ENCODE results near the gene ENPP6. TPM values are rescaled to one million over a fixed set of nuclear protein-coding genes. Genes with fewer than 3 reads are reported as not detected.

ENPP6 gene
- total and polyA plus RNA-seq, 2 donors = 1.1 to 2.0 TPM

DNA sequence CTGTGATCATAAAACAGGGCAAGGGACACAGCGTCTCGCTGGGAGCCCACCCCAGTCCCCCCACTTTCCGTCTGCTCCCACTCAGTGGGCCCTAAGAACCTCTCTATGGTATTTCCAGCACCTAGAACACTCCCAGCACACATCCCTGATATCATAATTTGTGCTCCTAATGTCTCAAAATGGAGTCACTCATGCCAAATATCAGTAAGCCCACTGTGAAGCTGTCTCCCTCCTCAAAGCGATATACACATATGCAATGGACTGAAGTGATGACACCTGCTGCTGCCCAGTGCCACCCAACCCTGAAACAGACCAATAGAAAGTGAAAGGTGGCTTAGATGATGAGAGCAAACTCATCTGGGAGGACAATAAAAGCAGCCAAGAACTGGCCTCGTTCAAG, 17.9 kb downstream of the ENPP6 start:
- Histone ChIP-seq H3K4me1 (ENCODE audit: control insufficient read depth in 2 of 2, insufficient read depth in 2 of 2, low read length in 2 of 2) (no peaks in the 10 kb centered on the region), H3K27me3 (ENCODE audit: control insufficient read depth in 2 of 2, insufficient read depth in 1 of 2, low read length in 1 of 2) (no peaks in the 10 kb centered on the region), H3K9me3 (ENCODE audit: control insufficient read depth in 2 of 2, insufficient read depth in 1 of 2, low read length in 1 of 2) (peaks cover 0 to 3% of the 10 kb centered on the region in 2 donors), H3K4me3 (ENCODE audit: low read length in 2 of 2) (no peak overlapping the region), H3K27ac (ENCODE audit: low read depth in 1 of 2, low read length in 1 of 2) (no peak overlapping the region), H3K36me3 (ENCODE audit: control insufficient read depth in 2 of 2, insufficient read depth in 2 of 2, low read length in 1 of 2) (no peaks in the 10 kb centered on the region)
- WGBS = 92% methylated on average over 5 of the region's 5 CpGs
- no peak for DNase-seq (ENCODE audit: low read depth in 6 of 9, low spot score in 9 of 9)

- H3K4me3 ChIP-seq (ENCODE audit: low read length in 2 of 2) = no peak overlapping the region
- 92% methylated on average over 5 of the region's 5 CpGs for WGBS
- H3K9me3 ChIP-seq (ENCODE audit: control insufficient read depth in 2 of 2, insufficient read depth in 1 of 2, low read length in 1 of 2) = peaks cover 0 to 3% of the 10 kb centered on the region in 2 donors
- H3K4me1 ChIP-seq (ENCODE audit: control insufficient read depth in 2 of 2, insufficient read depth in 2 of 2, low read length in 2 of 2) = no peaks in the 10 kb centered on the region
- no peak for DNase-seq (ENCODE audit: low read depth in 6 of 9, low spot score in 9 of 9)
- no peaks in the 10 kb centered on the region for H3K36me3 ChIP-seq (ENCODE audit: control insufficient read depth in 2 of 2, insufficient read depth in 2 of 2, low read length in 1 of 2)
- H3K27ac ChIP-seq (ENCODE audit: low read depth in 1 of 2, low read length in 1 of 2) = no peak overlapping the region
- H3K27me3 ChIP-seq (ENCODE audit: control insufficient read depth in 2 of 2, insufficient read depth in 1 of 2, low read length in 1 of 2) = no peaks in the 10 kb centered on the region
These were observed 19.5 kb downstream of the ENPP6 start for GRCh38 chr4:184198190-184198589.

DNA sequence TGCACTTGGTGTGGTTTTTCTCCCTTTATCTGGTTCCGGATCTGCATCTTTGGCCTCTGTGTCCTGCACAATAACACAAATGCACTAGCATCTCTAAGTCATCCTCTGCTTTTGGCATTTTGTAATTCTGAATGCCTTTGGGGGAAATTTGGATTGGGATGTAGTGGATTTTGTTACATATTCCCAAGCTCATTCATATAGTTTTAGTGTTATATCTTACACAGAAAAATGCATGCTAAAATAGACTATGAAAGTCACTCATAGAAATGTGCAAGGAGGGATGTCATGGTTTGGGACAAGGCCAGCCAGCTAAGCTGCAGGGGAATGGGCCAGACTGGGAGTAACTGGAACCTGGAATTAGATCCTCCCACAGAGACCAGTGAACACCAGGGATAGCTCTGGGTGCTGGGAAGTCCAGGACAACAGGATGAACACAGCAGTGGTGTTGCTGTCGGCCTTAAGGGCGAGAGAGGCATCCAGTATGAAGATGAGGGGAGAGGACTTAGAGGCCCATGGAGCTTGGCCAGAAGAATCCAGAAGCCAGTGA, 20.1 kb downstream of the ENPP6 start:
- H3K27ac ChIP-seq (ENCODE audit: low read depth in 1 of 2, low read length in 1 of 2) = no peak overlapping the region
- 95% methylated on average over 3 of the region's 3 CpGs for WGBS
- no peaks in the 10 kb centered on the region for H3K4me1 ChIP-seq (ENCODE audit: control insufficient read depth in 2 of 2, insufficient read depth in 2 of 2, low read length in 2 of 2)
- no peak for DNase-seq (ENCODE audit: low read depth in 6 of 9, low spot score in 9 of 9)
- H3K27me3 ChIP-seq (ENCODE audit: control insufficient read depth in 2 of 2, insufficient read depth in 1 of 2, low read length in 1 of 2) = no peaks in the 10 kb centered on the region
- H3K9me3 ChIP-seq (ENCODE audit: control insufficient read depth in 2 of 2, insufficient read depth in 1 of 2, low read length in 1 of 2) = peaks cover 0 to 3% of the 10 kb centered on the region in 2 donors
- no peak overlapping the region for H3K4me3 ChIP-seq (ENCODE audit: low read length in 2 of 2)
- no peaks in the 10 kb centered on the region for H3K36me3 ChIP-seq (ENCODE audit: control insufficient read depth in 2 of 2, insufficient read depth in 2 of 2, low read length in 1 of 2)

DNA sequence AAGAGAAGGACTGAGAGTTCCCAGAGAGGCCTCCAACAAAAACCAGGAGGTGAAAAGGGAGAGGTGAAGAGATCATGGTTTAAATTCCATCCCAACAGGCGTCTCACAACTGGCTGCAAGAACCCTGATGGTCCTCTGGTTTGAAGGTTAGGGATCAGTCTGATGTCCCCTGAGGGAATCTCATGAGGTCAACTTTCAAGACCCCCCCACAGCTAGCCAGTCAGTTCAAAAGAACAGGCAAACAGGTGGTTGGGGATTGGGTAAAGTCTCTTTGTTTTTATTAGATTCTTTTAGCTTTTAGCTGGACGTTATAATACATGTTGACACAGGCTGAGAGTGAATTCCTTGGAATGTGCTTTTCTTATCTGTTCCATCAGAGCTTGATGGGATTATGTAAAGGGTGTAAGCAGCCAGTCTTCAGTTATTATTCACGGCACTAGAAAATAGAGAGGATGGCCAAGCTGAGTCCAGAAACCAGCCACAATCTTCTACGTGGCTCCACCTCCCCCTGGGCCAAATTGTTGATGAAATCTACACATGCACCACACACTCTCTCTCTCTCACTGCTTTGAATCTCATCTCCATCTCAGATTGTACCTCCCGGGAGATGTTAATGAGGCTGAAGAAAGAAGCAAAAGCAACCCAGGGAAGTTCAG, 20.8 kb downstream of the ENPP6 start:
- Histone ChIP-seq H3K36me3 (ENCODE audit: control insufficient read depth in 2 of 2, insufficient read depth in 2 of 2, low read length in 1 of 2) (no peaks in the 10 kb centered on the region), H3K27me3 (ENCODE audit: control insufficient read depth in 2 of 2, insufficient read depth in 1 of 2, low read length in 1 of 2) (no peaks in the 10 kb centered on the region), H3K4me1 (ENCODE audit: control insufficient read depth in 2 of 2, insufficient read depth in 2 of 2, low read length in 2 of 2) (no peaks in the 10 kb centered on the region), H3K4me3 (ENCODE audit: low read length in 2 of 2) (no peak overlapping the region), H3K9me3 (ENCODE audit: control insufficient read depth in 2 of 2, insufficient read depth in 1 of 2, low read length in 1 of 2) (peaks cover 0 to 3% of the 10 kb centered on the region in 2 donors), H3K27ac (ENCODE audit: low read depth in 1 of 2, low read length in 1 of 2) (no peak overlapping the region)
- WGBS = 91% methylated on average over 5 of the region's 5 CpGs
- DNase-seq (ENCODE audit: low read depth in 6 of 9, low spot score in 9 of 9) = no peak

- no peak for DNase-seq (ENCODE audit: low read depth in 6 of 9, low spot score in 9 of 9)
- 89% methylated on average over 15 of the region's 15 CpGs for WGBS
- Histone ChIP-seq H3K4me3 (ENCODE audit: low read length in 2 of 2) (no peak overlapping the region), H3K27ac (ENCODE audit: low read depth in 1 of 2, low read length in 1 of 2) (no peak overlapping the region), H3K4me1 (ENCODE audit: control insufficient read depth in 2 of 2, insufficient read depth in 2 of 2, low read length in 2 of 2) (no peaks in the 10 kb centered on the region), H3K27me3 (ENCODE audit: control insufficient read depth in 2 of 2, insufficient read depth in 1 of 2, low read length in 1 of 2) (no peaks in the 10 kb centered on the region), H3K9me3 (ENCODE audit: control insufficient read depth in 2 of 2, insufficient read depth in 1 of 2, low read length in 1 of 2) (peaks cover 0 to 1% of the 10 kb centered on the region in 2 donors), H3K36me3 (ENCODE audit: control insufficient read depth in 2 of 2, insufficient read depth in 2 of 2, low read length in 1 of 2) (no peaks in the 10 kb centered on the region)
These were observed 23.8 kb downstream of the ENPP6 start for GRCh38 chr4:184193556-184194525.

- Histone ChIP-seq H3K27ac (ENCODE audit: low read depth in 1 of 2, low read length in 1 of 2) (no peak overlapping the region), H3K4me3 (ENCODE audit: low read length in 2 of 2) (no peak overlapping the region), H3K27me3 (ENCODE audit: control insufficient read depth in 2 of 2, insufficient read depth in 1 of 2, low read length in 1 of 2) (no peaks in the 10 kb centered on the region), H3K4me1 (ENCODE audit: control insufficient read depth in 2 of 2, insufficient read depth in 2 of 2, low read length in 2 of 2) (no peaks in the 10 kb centered on the region), H3K36me3 (ENCODE audit: control insufficient read depth in 2 of 2, insufficient read depth in 2 of 2, low read length in 1 of 2) (no peaks in the 10 kb centered on the region), H3K9me3 (ENCODE audit: control insufficient read depth in 2 of 2, insufficient read depth in 1 of 2, low read length in 1 of 2) (no peaks in the 10 kb centered on the region)
- WGBS = 96% methylated on average over 2 of the region's 2 CpGs
- DNase-seq (ENCODE audit: low read depth in 6 of 9, low spot score in 9 of 9) = no peak
These were observed 24.7 kb downstream of the ENPP6 start for GRCh38 chr4:184192933-184193332.

DNA sequence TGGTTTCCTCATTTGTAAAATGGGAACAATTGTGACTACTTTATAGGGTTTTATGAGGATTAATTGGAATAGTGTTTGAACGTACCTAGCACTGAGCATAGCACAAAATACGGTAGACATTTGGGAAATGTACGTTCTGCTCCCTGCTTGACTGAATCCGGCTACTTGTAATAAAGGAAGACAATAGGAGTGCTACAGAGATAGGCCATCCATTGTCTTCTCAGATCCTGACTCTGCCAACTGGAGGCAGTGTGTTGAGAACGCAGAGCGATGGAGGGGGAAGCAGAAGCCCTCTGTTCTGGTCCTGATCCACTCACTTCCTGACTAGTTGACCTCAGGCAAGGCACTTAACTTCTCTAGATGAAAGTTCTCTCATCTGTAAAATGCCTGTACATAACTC, 26.4 kb downstream of the ENPP6 start:
- no peaks in the 10 kb centered on the region for H3K36me3 ChIP-seq (ENCODE audit: control insufficient read depth in 2 of 2, insufficient read depth in 2 of 2, low read length in 1 of 2)
- H3K4me3 ChIP-seq (ENCODE audit: low read length in 2 of 2) = no peak overlapping the region
- no peaks in the 10 kb centered on the region for H3K4me1 ChIP-seq (ENCODE audit: control insufficient read depth in 2 of 2, insufficient read depth in 2 of 2, low read length in 2 of 2)
- DNase-seq (ENCODE audit: low read depth in 6 of 9, low spot score in 9 of 9) = no peak
- no peaks in the 10 kb centered on the region for H3K9me3 ChIP-seq (ENCODE audit: control insufficient read depth in 2 of 2, insufficient read depth in 1 of 2, low read length in 1 of 2)
- 98% methylated on average over 6 of the region's 6 CpGs for WGBS
- no peak overlapping the region for H3K27ac ChIP-seq (ENCODE audit: low read depth in 1 of 2, low read length in 1 of 2)
- H3K27me3 ChIP-seq (ENCODE audit: control insufficient read depth in 2 of 2, insufficient read depth in 1 of 2, low read length in 1 of 2) = no peaks in the 10 kb centered on the region

DNA sequence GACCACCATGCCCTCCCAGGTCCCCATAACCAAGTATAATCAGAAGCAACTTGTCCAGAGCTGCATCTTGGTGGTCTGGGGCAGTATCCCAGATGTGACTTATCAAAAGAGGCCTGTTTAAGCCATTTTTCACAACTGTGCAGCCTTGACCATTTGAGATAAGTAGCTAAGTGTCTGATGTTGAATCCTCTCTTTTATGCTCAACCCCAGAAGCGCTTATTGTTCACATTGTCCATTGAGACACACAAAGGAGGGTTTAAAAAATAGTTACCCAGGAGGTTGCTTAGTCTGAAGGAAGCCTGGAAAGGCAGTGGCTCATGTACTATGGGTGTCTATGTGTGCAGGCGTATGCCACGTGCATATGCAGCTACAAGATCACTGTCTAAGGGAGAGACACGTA, 27.0 kb downstream of the ENPP6 start:
- Histone ChIP-seq H3K27ac (ENCODE audit: low read depth in 1 of 2, low read length in 1 of 2) (no peak overlapping the region), H3K36me3 (ENCODE audit: control insufficient read depth in 2 of 2, insufficient read depth in 2 of 2, low read length in 1 of 2) (no peaks in the 10 kb centered on the region), H3K4me1 (ENCODE audit: control insufficient read depth in 2 of 2, insufficient read depth in 2 of 2, low read length in 2 of 2) (no peaks in the 10 kb centered on the region), H3K27me3 (ENCODE audit: control insufficient read depth in 2 of 2, insufficient read depth in 1 of 2, low read length in 1 of 2) (no peaks in the 10 kb centered on the region), H3K9me3 (ENCODE audit: control insufficient read depth in 2 of 2, insufficient read depth in 1 of 2, low read length in 1 of 2) (no peaks in the 10 kb centered on the region), H3K4me3 (ENCODE audit: low read length in 2 of 2) (no peak overlapping the region)
- DNase-seq (ENCODE audit: low read depth in 6 of 9, low spot score in 9 of 9) = no peak
- WGBS = over 99% methylated on average over 4 of the region's 4 CpGs

GRCh38 chr4:184189966-184190365, 27.7 kb downstream of the ENPP6 start:
- DNase-seq (ENCODE audit: low read depth in 6 of 9, low spot score in 9 of 9) = no peak
- no peak overlapping the region for H3K4me3 ChIP-seq (ENCODE audit: low read length in 2 of 2)
- no peaks in the 10 kb centered on the region for H3K27me3 ChIP-seq (ENCODE audit: control insufficient read depth in 2 of 2, insufficient read depth in 1 of 2, low read length in 1 of 2)
- no peaks in the 10 kb centered on the region for H3K36me3 ChIP-seq (ENCODE audit: control insufficient read depth in 2 of 2, insufficient read depth in 2 of 2, low read length in 1 of 2)
- H3K9me3 ChIP-seq (ENCODE audit: control insufficient read depth in 2 of 2, insufficient read depth in 1 of 2, low read length in 1 of 2) = no peaks in the 10 kb centered on the region
- 97% methylated on average over 4 of the region's 4 CpGs for WGBS
- no peak overlapping the region for H3K27ac ChIP-seq (ENCODE audit: low read depth in 1 of 2, low read length in 1 of 2)
- no peaks in the 10 kb centered on the region for H3K4me1 ChIP-seq (ENCODE audit: control insufficient read depth in 2 of 2, insufficient read depth in 2 of 2, low read length in 2 of 2)
